PFSK-1 (cell line): ENCODE data around the gene CALML4.

Source experiments
- SIN3A ChIP-seq: IDR thresholded peaks from 2 replicates; pipeline ENCODE4 v1.6.1; 2012; ENCODE audit warnings: mild to moderate bottlenecking, low read length, moderate library complexity, borderline replicate concordance; ENCODE audit not compliant: insufficient read depth
- TF ChIP-seq, protein P1 (sequence below), 2 experiments: IDR thresholded peaks; 2 replicates each; pipeline versions ENCODE4 v1.6.1 to v1.8.0; 2011 to 2012; ENCODE audit warnings: low read depth in 2 of 2, low read length in 2 of 2, control low read depth in 1 of 2, inconsistent platforms in 1 of 2, mild to moderate bottlenecking in 1 of 2, moderate library complexity in 1 of 2; ENCODE audit not compliant: insufficient read depth in 1 of 2

DNA sequence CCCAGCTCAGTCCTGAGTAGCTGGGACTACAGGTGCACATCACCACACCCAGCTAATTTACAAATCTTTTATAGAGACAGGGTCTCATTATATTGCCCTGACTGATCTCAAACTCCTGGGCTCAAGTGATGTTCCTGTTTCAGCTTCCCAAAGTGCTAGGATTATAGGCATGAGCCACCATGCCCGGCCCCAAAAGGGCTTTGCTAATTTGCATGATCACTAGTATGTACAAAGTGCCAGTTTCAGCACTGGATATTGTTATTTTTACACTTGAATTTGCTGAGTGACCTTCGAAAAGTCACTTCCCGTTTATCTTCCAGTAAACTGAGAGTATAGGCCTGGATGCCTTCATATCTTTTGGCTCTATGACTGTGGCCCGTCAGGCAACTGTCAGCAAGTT lies 12.2 kb upstream of the CALML4 start:
- TF ChIP-seq, protein P1, sequence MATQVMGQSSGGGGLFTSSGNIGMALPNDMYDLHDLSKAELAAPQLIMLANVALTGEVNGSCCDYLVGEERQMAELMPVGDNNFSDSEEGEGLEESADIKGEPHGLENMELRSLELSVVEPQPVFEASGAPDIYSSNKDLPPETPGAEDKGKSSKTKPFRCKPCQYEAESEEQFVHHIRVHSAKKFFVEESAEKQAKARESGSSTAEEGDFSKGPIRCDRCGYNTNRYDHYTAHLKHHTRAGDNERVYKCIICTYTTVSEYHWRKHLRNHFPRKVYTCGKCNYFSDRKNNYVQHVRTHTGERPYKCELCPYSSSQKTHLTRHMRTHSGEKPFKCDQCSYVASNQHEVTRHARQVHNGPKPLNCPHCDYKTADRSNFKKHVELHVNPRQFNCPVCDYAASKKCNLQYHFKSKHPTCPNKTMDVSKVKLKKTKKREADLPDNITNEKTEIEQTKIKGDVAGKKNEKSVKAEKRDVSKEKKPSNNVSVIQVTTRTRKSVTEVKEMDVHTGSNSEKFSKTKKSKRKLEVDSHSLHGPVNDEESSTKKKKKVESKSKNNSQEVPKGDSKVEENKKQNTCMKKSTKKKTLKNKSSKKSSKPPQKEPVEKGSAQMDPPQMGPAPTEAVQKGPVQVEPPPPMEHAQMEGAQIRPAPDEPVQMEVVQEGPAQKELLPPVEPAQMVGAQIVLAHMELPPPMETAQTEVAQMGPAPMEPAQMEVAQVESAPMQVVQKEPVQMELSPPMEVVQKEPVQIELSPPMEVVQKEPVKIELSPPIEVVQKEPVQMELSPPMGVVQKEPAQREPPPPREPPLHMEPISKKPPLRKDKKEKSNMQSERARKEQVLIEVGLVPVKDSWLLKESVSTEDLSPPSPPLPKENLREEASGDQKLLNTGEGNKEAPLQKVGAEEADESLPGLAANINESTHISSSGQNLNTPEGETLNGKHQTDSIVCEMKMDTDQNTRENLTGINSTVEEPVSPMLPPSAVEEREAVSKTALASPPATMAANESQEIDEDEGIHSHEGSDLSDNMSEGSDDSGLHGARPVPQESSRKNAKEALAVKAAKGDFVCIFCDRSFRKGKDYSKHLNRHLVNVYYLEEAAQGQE (IDR thresholded peaks at IDR 0.05; ENCODE audit: insufficient read depth in 1 of 2, low read depth in 2 of 2, low read length in 2 of 2): no peak
- no peak for TF ChIP-seq SIN3A
